Activated CD4-positive, alpha-beta memory T cell treated with anti-CD3 and anti-CD28 coated beads for 36 hours (primary cell): Measurements from ENCODE around the gene CDSN. TPM values are rescaled to one million over a fixed set of nuclear protein-coding genes. Genes with fewer than 3 reads are reported as not detected.

ENCODE experiments used
- CTCF ChIA-PET: fragments of 350-600 bp; sonication (Branson Sonifier 250); formaldehyde crosslinking; loops from one replicate; lab custom pipeline; 2021; ENCODE audit warnings: antibody characterized with exemption, inconsistent platforms; lab: Charles Lee
- POLR2A ChIA-PET: fragments of 350-600 bp; sonication (Branson Sonifier 250); formaldehyde crosslinking; loops from one replicate; lab custom pipeline; 2021; ENCODE audit warnings: antibody characterized with exemption; lab: Charles Lee
- DNase-seq: peaks from one replicate; pipeline ENCODE4 v3.0.0-alpha.2; 2020
- H3K27ac Mint-ChIP-seq: one replicate; pipeline ENCODE4 v1.8.0; 2021; ENCODE audit warnings: mixed read lengths
- H3K27me3 Mint-ChIP-seq: one replicate; pipeline ENCODE4 v1.8.0; 2021; ENCODE audit warnings: mixed read lengths
- H3K36me3 Mint-ChIP-seq: one replicate; pipeline ENCODE4 v1.8.0; 2021; ENCODE audit warnings: mixed read lengths
- H3K4me1 Mint-ChIP-seq: one replicate; pipeline ENCODE4 v1.8.0; 2021; ENCODE audit warnings: low read depth, mixed read lengths
- H3K4me3 Mint-ChIP-seq: one replicate; pipeline ENCODE4 v1.8.0; 2021; ENCODE audit warnings: mild to moderate bottlenecking, mixed read lengths
- H3K9me3 Mint-ChIP-seq: one replicate; pipeline ENCODE4 v1.8.0; 2021; ENCODE audit warnings: mixed read lengths
- intact Hi-C: fragments of 100-400 bp; cut with micrococcal nuclease; formaldehyde crosslinking; loops from one replicate; pipeline ENCODE4 v1.15.1; 2023
- total RNA-seq, 2 experiments: library from RNA; stranded (reverse); gene quantifications; one replicate each; pipeline ENCODE4 v1.2.3, GENCODE V29; 2021

The CDSN gene
- total RNA-seq, 2 experiments from 2014 or later, result not detected

DNA sequence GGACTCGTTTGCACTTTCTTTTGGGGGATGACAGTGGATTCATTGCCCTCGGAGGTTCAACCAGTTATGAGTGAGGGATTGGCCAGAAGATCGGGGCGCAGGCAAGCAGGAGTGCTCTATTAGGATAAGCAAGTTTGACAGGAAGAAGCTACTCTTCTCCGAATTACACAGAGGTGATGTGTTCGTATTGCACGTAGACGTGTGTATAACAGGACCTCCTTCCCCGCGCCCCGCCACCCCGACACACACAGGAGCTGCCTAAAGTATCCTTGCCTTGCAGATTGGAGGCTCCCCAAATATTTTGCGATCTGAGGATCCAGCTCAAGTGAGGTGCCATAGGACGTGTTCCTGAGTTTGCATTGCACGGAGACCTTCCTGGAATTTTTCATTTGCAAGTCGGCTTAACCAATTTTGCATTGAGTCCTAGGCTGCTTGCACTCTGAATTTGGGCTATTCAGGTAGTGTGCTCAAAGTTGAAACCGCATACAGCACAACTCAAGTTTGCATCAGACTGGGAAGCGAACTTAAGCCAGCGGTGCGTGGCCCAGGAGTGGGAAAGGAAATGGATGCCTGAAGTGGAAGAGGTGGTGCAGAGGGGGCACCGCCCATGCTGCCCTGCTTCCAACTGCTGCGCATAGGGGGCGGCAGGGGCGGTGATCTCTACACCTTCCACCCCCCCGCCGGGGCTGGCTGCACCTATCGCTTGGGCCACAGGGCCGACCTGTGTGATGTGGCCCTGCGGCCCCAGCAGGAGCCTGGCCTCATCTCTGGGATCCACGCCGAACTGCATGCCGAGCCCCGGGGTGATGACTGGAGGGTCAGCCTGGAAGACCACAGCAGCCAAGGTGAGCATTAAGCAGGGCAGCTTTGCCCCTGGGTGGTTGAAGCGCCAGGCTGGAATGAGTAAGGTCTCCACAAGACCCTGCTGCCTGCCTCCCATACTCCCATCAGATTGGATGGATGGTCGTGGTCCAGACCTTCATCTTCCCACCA, 38.9 kb upstream of the CDSN start:
- H3K27ac Mint-ChIP-seq, result peak overlapping the region; percentile 73
- H3K4me1 Mint-ChIP-seq, result peaks cover 37% of the 10 kb centered on the region
- DNase-seq, result peak; percentile 49
- ChIA-PET POLR2A (interaction anchor here (0.9 to 1.6 kb wide), 4 partner anchors 11 to 245 kb away, joined by 3 to 5 read pairs (median 4); partner anchors contain the start of genes PSORS1C2 and VARS2), CTCF (interaction anchor here (0.9 to 1.7 kb wide), 8 partner anchors 9 to 207 kb away, joined by 3 to 10 read pairs (median 6); no protein-coding TSS in a partner anchor)
- H3K4me3 Mint-ChIP-seq, result peak overlapping the region; percentile 92
- peaks cover 2% of the 10 kb centered on the region for H3K27me3 Mint-ChIP-seq
- peaks cover 62% of the 10 kb centered on the region for H3K36me3 Mint-ChIP-seq
- intact Hi-C loops, result loop anchor here (1.0 to 2.0 kb wide), 3 partner anchors 22 to 113 kb away; partner anchors contain the start of gene HLA-C
- no peaks in the 10 kb centered on the region for H3K9me3 Mint-ChIP-seq

- peaks cover 59% of the 10 kb centered on the region for H3K36me3 Mint-ChIP-seq
- DNase-seq, result peak; percentile 100
- peak within 1 kb of the TSS; percentile 92 for H3K4me3 Mint-ChIP-seq
- peaks cover 2% of the 10 kb centered on the region for H3K27me3 Mint-ChIP-seq
- H3K4me1 Mint-ChIP-seq, result peaks cover 29% of the 10 kb centered on the region
- ChIA-PET CTCF (interaction anchor here (0.5 to 1.7 kb wide), 8 partner anchors 9 to 208 kb away, joined by 3 to 10 read pairs (median 5); partner anchors contain the start of gene PSORS1C2), POLR2A (interaction anchor here (0.9 to 1.6 kb wide), 4 partner anchors 10 to 244 kb away, joined by 3 to 5 read pairs (median 4); partner anchors contain the start of genes PSORS1C2 and VARS2)
- H3K9me3 Mint-ChIP-seq, result no peaks in the 10 kb centered on the region
- peak within 1 kb of the TSS; percentile 73 for H3K27ac Mint-ChIP-seq
- intact Hi-C loops, result loop anchor here (1.0 to 2.0 kb wide), 3 partner anchors 22 to 114 kb away; partner anchors contain the start of gene HLA-C
These were observed 38.1 kb upstream of the CDSN start, which contains the start of gene TCF19 for GRCh38 chr6:31158140-31158862. TSS of gene TCF19 (plus strand) at chr6:31158589. CDS start at chr6:31159470, 881 bp downstream.

DNA sequence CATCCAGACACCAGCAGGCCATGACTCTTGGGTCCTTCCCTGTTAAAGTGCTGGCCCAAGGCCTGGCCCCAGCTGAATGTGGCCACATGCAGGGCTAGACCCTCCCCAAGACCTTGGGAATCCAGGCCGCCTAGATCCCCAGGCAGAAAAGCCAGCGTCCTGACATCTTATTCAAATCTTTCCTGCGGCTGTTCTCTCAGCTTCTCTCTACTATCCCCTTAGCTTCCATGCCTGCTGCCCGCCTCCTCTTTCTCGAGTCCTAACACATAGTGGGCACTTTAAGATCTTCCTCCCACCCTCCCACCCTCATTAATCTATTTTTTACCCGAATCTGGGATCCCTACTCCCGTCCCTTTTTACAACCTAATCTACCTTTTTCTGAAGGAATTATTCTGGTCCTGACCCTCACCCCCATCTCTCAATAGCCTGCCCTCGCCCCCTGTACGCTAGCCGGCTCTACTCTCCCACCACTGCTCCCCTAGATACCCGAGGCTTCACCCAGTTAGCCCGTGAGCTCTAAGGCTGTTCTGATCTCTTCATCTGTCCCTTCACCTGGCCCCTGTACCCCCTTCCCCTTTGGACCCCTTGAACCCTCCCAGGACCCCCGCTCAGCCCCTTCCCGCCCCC, 37.4 kb upstream of the CDSN start, which contains the start of gene CCHCR1:
CCHCR1 (minus strand) TSS at position 290 of the 627 bp plus-strand sequence; CDS start at position 88, 202 bp downstream.
- POLR2A ChIA-PET, result interaction anchor here (1.4 to 1.6 kb wide), 2 partner anchors 19 to 196 kb away, joined by 3 to 4 read pairs; partner anchors contain the start of gene PSORS1C2
- CTCF ChIA-PET, result interaction anchor here (0.5 to 2.4 kb wide), 6 partner anchors 19 to 209 kb away, joined by 3 to 10 read pairs (median 6); partner anchors contain the start of gene PSORS1C2
- peaks cover 56% of the 10 kb centered on the region for H3K36me3 Mint-ChIP-seq
- peak within 1 kb of the TSS; percentile 73 for H3K27ac Mint-ChIP-seq
- peaks cover 2% of the 10 kb centered on the region for H3K27me3 Mint-ChIP-seq
- no peaks in the 10 kb centered on the region for H3K9me3 Mint-ChIP-seq
- intact Hi-C loops, result loop anchor here (1.0 to 2.0 kb wide), 3 partner anchors 21 to 115 kb away; partner anchors contain the start of gene HLA-C
- DNase-seq, result no peak
- peaks cover 24% of the 10 kb centered on the region for H3K4me1 Mint-ChIP-seq
- H3K4me3 Mint-ChIP-seq, result peak within 1 kb of the TSS; percentile 92

DNA sequence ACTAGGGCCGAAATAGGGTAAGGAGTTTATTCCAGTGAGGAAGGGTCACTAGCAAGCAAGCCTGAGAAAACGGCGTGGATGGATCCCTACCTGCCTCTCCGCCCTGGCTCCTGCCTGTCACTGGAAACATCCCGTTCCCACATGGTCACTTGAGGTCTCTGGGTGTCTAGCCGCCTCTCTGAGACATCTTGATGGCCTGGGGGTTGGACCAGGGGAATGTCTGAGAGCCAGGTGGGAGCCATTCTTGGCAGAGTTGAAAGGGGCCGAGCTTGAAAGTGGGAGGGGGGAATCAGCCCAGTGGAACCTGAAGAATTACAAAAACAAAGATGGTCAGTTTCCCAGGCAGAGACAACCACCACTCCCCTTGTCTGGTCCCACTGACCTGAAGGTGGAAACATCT, 36.4 kb upstream of the CDSN start:
- CTCF ChIA-PET, result interaction anchor here (0.7 to 2.4 kb wide), 3 partner anchors 30 to 73 kb away, joined by 3 to 7 read pairs (median 5); no protein-coding TSS in a partner anchor
- Mint-ChIP-seq H3K4me3 (peak overlapping the region; percentile 92), H3K9me3 (no peaks in the 10 kb centered on the region), H3K4me1 (peaks cover 19% of the 10 kb centered on the region), H3K27me3 (peaks cover 2% of the 10 kb centered on the region), H3K36me3 (peaks cover 46% of the 10 kb centered on the region), H3K27ac (no peak overlapping the region)
- POLR2A ChIA-PET, result no interaction called here
- intact Hi-C loops, result no loop called here
- no peak for DNase-seq

GRCh38 chr6:31154436-31154835, 34.2 kb upstream of the CDSN start:
- no peak overlapping the region for H3K27ac Mint-ChIP-seq
- H3K4me1 Mint-ChIP-seq, result peaks cover 5% of the 10 kb centered on the region
- peaks cover 31% of the 10 kb centered on the region for H3K36me3 Mint-ChIP-seq
- H3K27me3 Mint-ChIP-seq, result peaks cover 2% of the 10 kb centered on the region
- H3K4me3 Mint-ChIP-seq, result no peak overlapping the region
- DNase-seq, result no peak
- ChIA-PET CTCF (interaction anchor here (0.6 to 2.0 kb wide), 2 partner anchors 12 to 67 kb away, joined by 4 to 5 read pairs; no protein-coding TSS in a partner anchor), POLR2A (no interaction called here)
- intact Hi-C loops, result no loop called here
- no peaks in the 10 kb centered on the region for H3K9me3 Mint-ChIP-seq

DNA sequence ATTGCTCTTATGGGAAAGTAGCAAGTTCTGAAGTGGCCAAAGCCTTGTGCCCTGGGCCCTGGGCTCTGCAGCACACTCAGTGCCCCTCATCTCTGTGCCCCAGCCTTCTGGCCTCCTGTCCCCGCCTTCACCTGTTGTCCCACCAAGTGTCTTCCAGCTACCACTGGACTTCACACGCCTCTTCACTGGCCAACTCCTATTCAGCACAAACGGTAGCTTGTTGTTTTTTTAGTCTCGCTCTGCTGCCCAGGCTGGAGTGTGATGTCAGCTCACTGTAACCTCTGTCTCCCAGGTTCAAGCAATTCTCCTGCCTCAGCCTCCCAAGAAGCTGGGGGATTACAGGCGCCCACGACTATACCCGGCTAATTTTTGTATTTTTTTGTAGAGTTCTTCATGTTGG, 32.5 kb upstream of the CDSN start:
- H3K36me3 Mint-ChIP-seq, result peaks cover 19% of the 10 kb centered on the region
- H3K9me3 Mint-ChIP-seq, result no peaks in the 10 kb centered on the region
- H3K27me3 Mint-ChIP-seq, result no peaks in the 10 kb centered on the region
- intact Hi-C loops, result no loop called here
- CTCF ChIA-PET, result interaction anchor here (0.6 kb wide), 2 partner anchors 100 to 827 kb away, joined by 3 to 4 read pairs; no protein-coding TSS in a partner anchor
- H3K4me3 Mint-ChIP-seq, result no peak overlapping the region
- H3K4me1 Mint-ChIP-seq, result peaks cover 4% of the 10 kb centered on the region
- no peak for DNase-seq
- POLR2A ChIA-PET, result no interaction called here
- no peak overlapping the region for H3K27ac Mint-ChIP-seq

DNA sequence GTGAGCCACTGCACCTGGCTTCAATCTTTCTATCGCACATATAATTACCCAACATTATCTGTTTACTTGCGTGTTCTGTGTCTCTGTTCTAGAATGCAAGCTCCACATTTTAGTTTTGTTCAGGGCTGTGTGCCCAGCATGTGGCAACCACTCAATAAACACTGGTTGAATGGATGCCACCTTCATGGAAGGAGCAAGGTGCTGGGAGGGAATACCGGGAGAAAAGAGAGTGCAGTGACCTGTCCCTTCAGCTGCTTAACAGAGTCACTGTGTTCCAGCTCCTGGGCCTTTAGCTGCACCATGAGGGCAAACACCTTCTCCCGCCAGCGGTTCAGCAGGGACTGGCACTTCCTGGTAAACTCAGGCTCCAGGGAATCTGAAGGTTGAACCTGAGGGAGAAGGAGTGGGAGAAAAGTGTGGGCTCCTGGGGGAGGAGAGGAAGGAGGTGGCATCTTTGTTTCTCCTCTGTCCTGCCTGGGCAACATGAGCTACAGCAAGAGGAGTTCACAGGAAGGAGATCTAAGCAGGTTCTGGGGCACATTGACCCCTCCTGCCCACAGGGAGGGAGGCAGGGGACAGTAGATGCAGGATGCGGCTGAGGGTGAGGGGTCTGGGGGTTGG, 29.7 kb upstream of the CDSN start:
- H3K4me1 Mint-ChIP-seq, result no peaks in the 10 kb centered on the region
- H3K27me3 Mint-ChIP-seq, result no peaks in the 10 kb centered on the region
- ChIA-PET CTCF (interaction anchor here (1.0 kb wide), 1 partner anchor 9 kb away, joined by 3 read pairs; the partner anchor contains the start of gene TCF19), POLR2A (no interaction called here)
- H3K27ac Mint-ChIP-seq, result no peak overlapping the region
- no peaks in the 10 kb centered on the region for H3K9me3 Mint-ChIP-seq
- DNase-seq, result no peak
- peaks cover 8% of the 10 kb centered on the region for H3K36me3 Mint-ChIP-seq
- intact Hi-C loops, result no loop called here
- no peak overlapping the region for H3K4me3 Mint-ChIP-seq

- no peaks in the 10 kb centered on the region for H3K4me1 Mint-ChIP-seq
- POLR2A ChIA-PET, result interaction anchor here (1.2 kb wide), 1 partner anchor 29 kb away, joined by 3 read pairs; no protein-coding TSS in a partner anchor
- H3K36me3 Mint-ChIP-seq, result peaks cover 8% of the 10 kb centered on the region
- no peak overlapping the region for H3K4me3 Mint-ChIP-seq
- H3K9me3 Mint-ChIP-seq, result no peaks in the 10 kb centered on the region
- H3K27ac Mint-ChIP-seq, result no peak overlapping the region
- no peaks in the 10 kb centered on the region for H3K27me3 Mint-ChIP-seq
- CTCF ChIA-PET, result interaction anchor here (0.6 to 3.4 kb wide), 7 partner anchors 8 to 234 kb away, joined by 3 to 13 read pairs (median 5); no protein-coding TSS in a partner anchor
- intact Hi-C loops, result no loop called here
- DNase-seq, result no peak
These were observed 25.1 kb upstream of the CDSN start for GRCh38 chr6:31145386-31145785.

DNA sequence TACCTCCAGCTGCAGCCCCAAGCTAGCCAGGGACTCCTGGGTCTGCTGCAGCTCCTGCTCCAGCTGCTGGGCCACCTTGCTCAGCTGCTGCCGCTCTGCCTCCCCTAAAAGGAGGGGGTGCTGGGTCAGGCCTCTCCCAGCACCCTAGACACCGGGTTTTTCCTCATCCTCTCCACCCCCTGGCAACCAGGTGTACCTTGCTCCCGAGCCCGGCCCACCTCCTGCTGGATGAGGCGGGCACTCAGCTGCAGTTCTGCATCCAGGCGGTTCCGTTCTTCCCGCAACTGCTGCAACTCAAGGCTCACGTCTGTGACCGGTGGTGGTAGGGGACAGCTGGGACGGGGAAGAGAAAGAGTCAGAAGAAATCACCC, 24.7 kb upstream of the CDSN start:
- H3K4me3 Mint-ChIP-seq, result no peak overlapping the region
- intact Hi-C loops, result no loop called here
- H3K4me1 Mint-ChIP-seq, result no peaks in the 10 kb centered on the region
- no peaks in the 10 kb centered on the region for H3K9me3 Mint-ChIP-seq
- peaks cover 8% of the 10 kb centered on the region for H3K36me3 Mint-ChIP-seq
- H3K27me3 Mint-ChIP-seq, result no peaks in the 10 kb centered on the region
- POLR2A ChIA-PET, result no interaction called here
- DNase-seq, result no peak
- no peak overlapping the region for H3K27ac Mint-ChIP-seq
- CTCF ChIA-PET, result interaction anchor here (0.8 to 3.4 kb wide), 5 partner anchors 16 to 222 kb away, joined by 3 to 13 read pairs (median 5); no protein-coding TSS in a partner anchor

GRCh38 chr6:31144296-31144969, 24.2 kb upstream of the CDSN start:
- H3K27ac Mint-ChIP-seq, result no peak overlapping the region
- H3K27me3 Mint-ChIP-seq, result no peaks in the 10 kb centered on the region
- H3K4me3 Mint-ChIP-seq, result no peak overlapping the region
- peaks cover 8% of the 10 kb centered on the region for H3K36me3 Mint-ChIP-seq
- DNase-seq, result no peak
- H3K9me3 Mint-ChIP-seq, result no peaks in the 10 kb centered on the region
- ChIA-PET CTCF (interaction anchor here (0.7 to 3.4 kb wide), 5 partner anchors 15 to 52 kb away, joined by 3 to 13 read pairs (median 5); no protein-coding TSS in a partner anchor), POLR2A (no interaction called here)
- no peaks in the 10 kb centered on the region for H3K4me1 Mint-ChIP-seq
- intact Hi-C loops, result no loop called here
